ENCODE measurements around the gene IFNL2.

The IFNL2 gene

DNA sequence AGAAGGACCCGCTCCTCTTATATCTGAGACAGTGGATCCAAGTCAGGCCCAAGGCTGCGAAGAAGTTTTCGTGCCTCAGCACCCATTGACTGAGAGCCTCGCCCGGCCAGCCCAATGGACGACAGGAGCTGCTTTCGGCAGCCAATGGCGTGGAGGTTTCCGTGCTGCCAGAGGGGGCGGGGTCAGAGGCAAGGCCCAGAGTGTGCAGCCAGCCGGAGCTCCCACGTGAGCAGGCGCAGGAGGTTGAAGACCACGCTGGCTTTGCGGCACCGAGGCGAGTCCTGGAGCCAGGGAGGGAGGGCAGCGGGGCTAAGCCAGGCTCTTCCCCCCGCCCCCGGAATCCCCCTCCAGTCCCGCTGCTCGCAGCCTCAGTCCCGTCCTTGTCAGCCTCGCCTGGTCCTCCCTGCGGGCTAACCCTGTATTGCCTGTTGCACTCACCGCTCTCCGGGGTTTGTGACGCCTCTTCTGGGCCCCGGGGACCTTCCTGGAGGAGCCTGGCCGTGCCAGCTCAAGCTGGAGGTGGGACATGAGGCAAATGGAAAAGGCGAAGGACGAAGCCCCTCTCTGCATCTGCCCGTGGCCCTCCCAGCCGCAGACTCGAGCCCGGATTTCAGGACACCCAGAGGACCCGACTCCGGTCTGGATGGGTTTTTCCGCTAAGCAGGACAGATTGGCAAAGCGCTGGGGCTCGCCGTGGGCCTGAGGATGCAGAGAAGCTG lies 21.1 kb upstream of the IFNL2 start:
- TF ChIP-seq ZNF274 (IDR thresholded peaks at IDR 0.05; ENCODE audit: low read depth, low read length) = no peak
- no peak overlapping the region for H3K4me3 ChIP-seq (ENCODE audit: low read length)

DNA sequence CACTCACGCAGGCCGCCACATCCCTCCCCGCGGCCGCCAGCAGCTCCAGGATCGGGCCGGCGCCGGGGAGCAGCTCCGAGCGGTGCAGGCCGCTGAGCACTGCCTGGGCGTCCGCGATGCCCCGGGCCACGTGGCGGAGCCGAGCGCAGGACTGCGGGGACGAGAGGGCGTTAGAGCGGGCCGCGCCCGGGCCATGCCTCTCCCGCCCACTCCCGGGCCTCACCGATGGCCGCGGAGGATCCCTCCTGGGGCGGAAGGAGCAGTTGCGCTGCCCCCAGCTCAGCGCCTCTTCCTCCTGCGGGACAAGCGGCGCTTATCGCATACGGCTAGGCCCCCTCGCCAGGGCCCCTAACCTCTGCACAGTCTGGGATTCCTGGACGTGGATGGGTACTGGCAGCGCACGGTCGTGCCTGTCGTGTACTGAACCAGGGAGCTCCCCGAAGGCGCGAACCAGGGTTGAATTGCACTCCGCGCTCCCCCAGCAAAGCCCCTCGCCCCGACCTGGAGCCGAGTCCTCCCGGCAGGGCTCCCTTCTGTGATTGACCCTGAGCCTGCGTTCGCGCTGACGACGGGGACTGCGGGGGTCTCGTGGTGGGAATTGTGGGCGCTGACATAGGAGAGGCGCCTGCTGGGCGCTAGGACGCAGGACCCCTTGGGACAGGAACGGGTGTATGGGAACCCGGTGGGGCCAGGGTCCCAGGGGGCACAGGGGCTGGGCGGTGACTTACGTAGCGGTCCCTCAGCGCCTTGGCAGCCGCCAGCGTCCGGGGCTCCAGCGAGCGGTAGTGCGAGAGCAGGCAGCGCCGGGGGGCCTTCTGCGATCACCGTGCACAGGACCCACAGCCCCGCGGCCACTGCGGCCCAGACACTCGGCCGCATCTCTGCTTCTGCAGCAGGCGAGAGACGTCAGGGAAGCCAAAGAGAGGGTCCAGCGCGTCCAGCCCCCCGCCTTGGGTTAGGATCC lies 20.2 kb upstream of the IFNL2 start:
- H3K4me3 ChIP-seq (ENCODE audit: low read length) = no peak overlapping the region
- no peak for TF ChIP-seq ZNF274 (IDR thresholded peaks at IDR 0.05; ENCODE audit: low read depth, low read length)

DNA sequence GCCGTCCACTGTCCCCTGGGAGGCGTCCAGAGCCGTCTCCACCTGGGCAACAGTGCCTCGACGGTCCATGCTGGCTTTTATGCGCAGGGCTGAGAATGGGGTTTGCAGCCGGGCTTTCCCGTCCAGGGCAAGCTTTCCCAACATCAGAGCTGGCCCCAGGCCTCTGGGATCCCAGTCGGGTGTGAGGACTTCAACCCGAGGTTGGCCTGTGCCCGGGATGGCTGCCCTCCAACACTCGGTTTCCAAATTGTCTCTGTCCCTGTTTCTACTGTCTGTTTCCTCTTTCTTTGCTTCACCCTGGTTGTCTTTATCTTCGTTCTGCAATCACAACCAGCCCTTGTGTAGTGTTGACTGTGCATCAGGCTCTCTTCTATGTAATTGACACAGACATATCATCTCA lies 19.4 kb upstream of the IFNL2 start, which contains the start of gene IFNL4:
IFNL4 (minus strand) TSS at position 51 of the 400 bp plus-strand sequence.
- no peak for TF ChIP-seq ZNF274 (IDR thresholded peaks at IDR 0.05; ENCODE audit: low read depth, low read length)
- H3K4me3 ChIP-seq (ENCODE audit: low read length) = no peak within 1 kb of the TSS

DNA sequence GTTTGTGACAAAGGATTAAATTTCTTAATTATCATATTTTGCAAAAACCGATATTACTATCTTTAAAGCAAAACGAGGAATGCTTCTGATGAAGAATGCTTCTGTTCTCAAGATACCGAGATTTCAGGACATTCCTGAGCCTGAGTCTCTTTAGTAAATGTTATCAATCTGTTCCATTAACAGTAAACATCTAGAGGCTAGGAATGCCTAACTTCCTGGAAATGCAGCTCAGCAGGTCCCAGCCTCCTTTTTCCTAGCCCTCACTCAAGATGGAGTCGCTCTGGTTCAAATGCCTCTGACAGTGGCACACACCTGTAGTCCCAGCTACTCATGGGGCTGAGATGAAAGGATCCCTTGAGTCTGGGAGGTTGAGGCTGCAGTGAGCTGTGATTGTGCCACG lies 17.1 kb upstream of the IFNL2 start:
- no peak for TF ChIP-seq ZNF274 (IDR thresholded peaks at IDR 0.05; ENCODE audit: low read depth, low read length)
- no peak overlapping the region for H3K4me3 ChIP-seq (ENCODE audit: low read length)

DNA sequence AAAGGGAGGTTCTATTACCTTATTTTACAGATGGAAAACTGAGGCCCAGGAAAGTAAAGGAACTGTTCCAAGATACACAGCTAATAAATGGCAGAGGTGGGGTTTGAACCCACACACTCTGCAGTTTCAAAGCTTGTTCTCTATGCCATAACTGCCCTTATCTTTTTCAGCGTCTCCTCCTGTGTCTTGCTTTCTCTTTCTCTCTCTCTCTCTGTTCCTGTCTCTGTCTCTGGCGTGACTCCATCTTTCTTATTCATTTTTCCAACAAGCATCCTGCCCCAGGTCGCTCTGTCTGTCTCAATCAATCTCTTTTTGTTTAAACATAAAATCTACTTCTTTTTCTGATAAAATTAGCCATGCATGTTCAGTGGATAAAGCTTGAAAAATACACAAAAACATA lies 16.4 kb upstream of the IFNL2 start:
- H3K4me3 ChIP-seq (ENCODE audit: low read length) = no peak overlapping the region
- TF ChIP-seq ZNF274 (IDR thresholded peaks at IDR 0.05; ENCODE audit: low read depth, low read length) = no peak

DNA sequence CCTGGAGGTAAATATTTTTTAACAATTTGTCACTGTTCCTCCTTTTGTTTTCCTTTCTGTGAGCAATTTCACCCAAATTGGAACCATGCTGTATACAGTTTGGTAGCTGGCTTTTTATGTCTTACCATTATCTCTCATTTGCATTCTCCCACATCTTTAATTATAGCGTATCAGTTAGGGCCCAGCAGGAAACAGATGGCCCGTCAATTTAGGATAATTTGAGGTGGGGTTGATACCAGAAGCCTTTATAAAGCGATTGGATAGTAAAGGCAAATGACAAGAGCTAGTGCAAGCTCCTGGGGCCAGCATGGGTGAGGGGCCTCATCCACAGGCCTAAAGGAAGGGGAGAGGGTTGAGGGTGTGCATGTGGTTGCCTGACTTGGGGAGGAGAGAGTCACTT lies 15.7 kb upstream of the IFNL2 start:
- no peak for TF ChIP-seq ZNF274 (IDR thresholded peaks at IDR 0.05; ENCODE audit: low read depth, low read length)
- H3K4me3 ChIP-seq (ENCODE audit: low read length) = no peak overlapping the region

DNA sequence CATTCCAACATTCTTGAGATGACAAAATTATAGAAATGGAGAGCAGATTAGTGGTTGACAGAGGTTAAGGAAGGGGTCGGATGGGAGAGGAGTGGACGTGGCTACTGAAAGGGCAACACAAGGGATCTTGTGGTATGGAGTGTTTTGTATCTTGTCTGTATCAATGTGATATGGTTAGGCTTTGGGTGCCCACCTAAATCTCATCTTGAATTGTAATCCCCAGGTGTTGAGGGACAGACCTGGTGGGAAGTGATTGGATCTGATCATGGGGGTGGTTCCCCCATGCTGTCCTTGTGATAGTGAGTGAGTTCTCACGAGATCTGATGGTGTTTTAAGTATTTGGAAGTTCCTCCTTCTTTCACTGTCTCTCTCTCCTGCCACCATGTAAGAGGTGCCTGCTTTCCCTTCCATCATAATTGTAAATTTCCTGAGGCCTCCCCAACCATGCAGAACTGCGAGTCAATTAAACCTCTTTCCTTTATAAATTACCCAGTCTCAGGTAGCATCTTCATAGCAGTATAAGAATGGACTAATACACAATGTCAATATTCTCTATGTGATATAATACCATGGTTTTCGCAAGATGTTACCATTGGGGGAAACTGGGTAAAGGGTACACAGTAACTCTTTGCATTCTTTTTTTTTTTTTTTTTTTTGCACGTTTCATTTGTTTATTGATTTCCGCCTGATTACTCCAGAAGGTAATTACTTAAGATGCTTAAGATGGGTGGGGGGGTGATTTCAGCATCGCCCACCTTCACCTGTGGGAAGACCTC lies 14.6 kb upstream of the IFNL2 start:
- no peak overlapping the region for H3K4me3 ChIP-seq (ENCODE audit: low read length)
- TF ChIP-seq ZNF274 (IDR thresholded peaks at IDR 0.05; ENCODE audit: low read depth, low read length) = no peak

DNA sequence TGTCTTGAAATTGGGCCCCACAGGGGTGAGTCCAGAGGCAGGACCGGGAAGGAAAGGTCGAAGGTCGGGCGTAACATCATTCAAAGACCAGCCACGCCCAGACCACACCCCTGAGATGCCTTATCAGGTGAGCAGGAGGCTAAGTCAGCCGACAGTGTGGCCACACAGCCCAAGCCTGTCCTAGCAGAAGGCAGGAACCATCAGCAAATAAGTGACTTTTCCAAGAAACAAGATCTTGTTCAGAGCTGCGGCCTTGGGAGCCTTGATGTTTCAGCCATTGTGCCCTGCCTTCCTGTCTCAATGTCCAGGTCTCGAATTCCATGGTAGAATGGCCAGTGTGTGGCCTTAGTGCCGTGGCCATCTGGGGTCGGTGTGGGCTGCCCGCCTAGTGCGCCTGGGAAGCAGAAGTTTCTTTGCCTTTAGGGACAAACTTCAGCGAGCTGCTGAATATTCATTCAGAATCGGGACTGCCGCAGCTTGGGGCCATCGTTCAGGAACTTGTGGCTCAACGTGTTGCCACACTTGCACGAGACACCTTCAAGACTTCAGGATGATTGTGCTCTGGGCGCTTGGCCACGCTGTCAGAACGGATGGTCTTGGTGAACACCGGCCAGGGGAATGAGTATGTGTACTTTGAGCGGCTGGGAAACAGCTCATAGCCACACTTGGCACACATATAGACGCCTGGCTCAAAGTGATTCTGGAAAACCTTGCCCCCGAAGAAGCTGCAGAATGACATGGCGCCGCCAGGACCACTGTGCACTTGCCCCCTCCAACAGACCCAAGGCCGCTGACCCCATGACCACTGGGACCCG lies 13.5 kb upstream of the IFNL2 start:
- TF ChIP-seq ZNF274 (IDR thresholded peaks at IDR 0.05; ENCODE audit: low read depth, low read length) = no peak
- H3K4me3 ChIP-seq (ENCODE audit: low read length) = no peak overlapping the region

DNA sequence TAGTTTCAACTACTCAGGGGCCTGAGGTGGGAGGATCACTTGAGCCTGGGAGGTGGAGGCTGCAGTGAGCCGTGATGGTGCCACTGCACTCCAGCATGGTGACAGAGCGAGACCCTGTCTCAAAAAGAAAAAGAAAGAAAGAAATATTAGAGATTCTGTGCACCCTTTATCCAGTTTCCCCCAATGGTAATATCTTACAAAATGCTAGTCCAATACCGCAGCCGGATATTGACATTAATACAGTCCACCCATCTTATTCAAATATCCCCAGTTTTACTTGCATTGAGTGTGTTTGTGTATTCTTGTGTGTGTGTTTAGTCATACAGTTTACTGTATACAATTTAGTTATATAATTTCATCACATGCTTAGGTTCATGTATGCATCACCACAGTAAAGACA lies 11.0 kb upstream of the IFNL2 start:
- no peak overlapping the region for H3K4me3 ChIP-seq (ENCODE audit: low read length)

DNA sequence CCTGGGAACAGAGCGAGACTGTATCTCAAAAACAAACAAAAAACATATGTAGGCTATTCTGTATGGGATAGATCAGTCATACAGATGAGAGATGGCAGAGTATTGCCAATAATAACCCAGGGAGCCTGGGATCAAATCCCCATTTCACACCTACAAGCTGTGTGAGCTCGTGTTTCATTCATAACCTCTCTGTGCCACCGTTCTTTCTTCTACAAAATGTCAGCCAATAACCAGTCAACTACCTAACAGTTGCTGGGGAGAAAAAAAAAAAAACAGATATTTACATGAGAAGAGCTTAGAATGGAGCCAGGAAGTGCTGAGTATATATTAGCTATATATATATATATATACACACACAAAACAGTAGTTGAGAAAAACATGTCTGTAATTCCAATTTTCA lies 6.5 kb upstream of the IFNL2 start:
- no peak for TF ChIP-seq ZNF274 (IDR thresholded peaks at IDR 0.05; ENCODE audit: low read depth, low read length)
- H3K4me3 ChIP-seq (ENCODE audit: low read length) = no peak overlapping the region

More for the DNA sequence above, 11.0 kb upstream of the IFNL2 start:
- TF ChIP-seq ZNF274 (IDR thresholded peaks at IDR 0.05; ENCODE audit: low read depth, low read length) = no peak

DNA sequence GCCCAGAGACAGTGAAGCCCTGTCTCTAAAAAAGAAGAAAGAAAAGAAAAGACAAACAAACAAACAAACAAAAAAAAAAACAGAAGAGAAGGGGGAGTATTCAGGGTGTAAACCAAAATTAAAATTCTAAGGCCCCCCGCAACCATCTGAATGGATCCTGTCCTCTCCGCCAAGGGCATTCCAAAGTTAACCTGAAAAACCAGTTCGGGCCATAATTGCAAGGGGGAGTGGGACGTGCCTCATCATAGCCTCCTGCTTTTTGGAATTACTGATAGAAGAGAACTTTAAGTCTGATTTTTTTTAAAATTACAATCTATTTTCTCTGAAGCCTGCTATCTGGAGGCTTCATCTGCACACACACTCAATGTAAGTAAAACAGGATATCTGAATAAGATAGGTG lies 5.7 kb upstream of the IFNL2 start:
- TF ChIP-seq ZNF274 (IDR thresholded peaks at IDR 0.05; ENCODE audit: low read depth, low read length) = no peak
- no peak overlapping the region for H3K4me3 ChIP-seq (ENCODE audit: low read length)

DNA sequence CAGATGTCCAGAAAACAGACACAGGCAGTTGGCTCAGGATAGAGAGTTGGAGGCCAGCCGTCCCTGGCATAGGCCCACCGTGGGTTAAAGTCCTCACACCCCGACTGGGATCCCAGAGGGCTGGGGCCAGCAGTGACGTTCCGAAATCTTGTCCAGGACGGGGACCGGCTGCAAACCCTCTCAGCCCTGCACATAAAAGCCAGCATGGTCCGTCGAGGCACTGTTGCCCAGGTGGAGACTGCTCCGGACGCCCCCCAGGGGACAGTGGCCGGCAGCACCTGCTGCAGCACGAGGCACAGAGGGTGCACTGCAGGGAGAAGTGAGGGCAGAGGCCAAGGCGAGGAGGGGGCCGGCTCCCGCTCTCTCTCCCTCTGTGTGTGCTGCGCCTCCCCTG lies 4.3 kb upstream of the IFNL2 start:
- TF ChIP-seq ZNF274 (IDR thresholded peaks at IDR 0.05; ENCODE audit: low read depth, low read length) = no peak
- no peak overlapping the region for H3K4me3 ChIP-seq (ENCODE audit: low read length)

Data from GM08714 (cell line).